GM21423 (cell line): ENCODE data around the gene HOXD10.

Experiments
- ATAC-seq: cut with Tn5 transposase; IDR thresholded peaks from one replicate; pipeline ENCODE4 v1.9.1; 2021; ENCODE audit warnings: mild to moderate bottlenecking, moderate library complexity; ENCODE audit not compliant: unreplicated experiment

The HOXD10 gene

DNA sequence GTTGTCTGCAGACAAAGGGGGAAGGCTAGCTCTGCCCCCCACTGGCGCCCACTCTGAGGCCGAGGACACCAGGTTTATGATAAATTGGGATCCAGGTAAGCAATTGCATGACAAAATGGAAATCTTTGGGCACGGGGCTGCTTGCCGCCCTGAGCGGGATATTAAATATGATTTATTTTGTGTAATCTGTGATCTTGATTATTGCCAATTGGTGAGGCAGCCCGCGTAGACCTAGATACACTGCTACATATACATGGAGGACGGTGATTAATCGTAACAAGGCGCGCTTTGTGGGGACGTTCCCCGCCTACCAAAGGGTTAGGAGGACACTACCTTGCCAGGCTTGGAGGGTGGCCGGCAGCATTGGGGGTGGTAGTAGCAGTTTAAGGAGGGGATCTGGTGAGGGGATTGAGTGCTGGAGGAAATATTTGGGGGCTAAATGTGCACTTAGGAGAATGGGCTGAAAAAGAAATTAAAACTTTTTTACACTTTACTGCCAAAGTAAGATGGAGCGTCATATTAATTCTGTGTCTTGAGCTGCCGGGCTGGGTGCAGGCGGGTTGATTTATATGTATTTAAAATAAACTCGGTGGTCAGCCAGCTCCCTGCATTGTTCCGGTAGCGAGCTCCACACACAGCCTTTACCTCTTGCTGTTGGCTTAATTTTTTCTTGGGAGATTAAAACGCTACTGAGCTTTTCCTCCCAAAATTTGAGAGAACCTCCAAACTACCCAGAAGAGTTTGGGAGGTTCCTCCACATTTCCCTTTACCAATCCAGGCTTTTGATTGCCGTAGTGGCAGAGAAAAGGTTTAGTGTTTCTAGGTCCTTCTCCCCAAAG is 44.6 kb downstream of the HOXD10 start:
- no peak for ATAC-seq

DNA sequence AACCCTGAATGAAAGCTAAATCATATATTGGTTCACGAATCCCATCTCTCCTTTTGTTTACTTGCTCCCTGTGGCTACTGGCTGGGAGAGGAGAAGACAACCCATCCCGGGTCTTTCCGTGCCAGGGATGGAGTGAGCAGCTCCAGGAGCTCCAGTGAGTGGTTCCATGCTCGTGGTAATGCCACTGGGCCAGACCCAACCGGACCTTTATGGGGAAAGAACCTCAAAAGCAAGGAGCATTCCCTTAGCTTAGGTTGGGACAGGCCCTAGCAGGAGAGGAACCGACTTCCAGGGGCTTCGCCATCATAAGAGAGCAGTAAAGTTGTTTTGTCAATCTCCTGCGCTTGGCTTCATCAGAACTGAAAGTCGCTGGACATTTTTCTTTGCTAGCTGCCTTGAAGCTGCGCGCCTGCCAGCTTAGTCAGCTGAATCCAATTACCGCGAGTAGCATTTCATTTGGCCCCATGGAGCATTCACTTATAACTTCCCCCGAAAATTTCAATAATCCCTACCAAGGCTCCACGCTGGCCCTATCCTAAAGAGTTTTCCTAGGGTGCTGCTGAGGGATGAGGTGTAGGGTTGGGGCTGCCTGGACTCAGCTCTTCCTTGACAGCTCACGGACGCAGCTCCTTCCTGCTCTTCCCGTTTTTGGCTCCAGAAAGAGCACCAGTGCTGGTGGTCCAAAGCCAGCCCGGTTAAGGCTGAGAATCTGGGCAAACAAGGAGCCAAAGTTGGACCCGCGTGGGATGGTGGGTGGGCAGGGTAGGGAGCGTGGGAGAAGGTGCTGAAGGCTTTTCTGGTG is 45.4 kb downstream of the HOXD10 start:
- no peak for ATAC-seq

DNA sequence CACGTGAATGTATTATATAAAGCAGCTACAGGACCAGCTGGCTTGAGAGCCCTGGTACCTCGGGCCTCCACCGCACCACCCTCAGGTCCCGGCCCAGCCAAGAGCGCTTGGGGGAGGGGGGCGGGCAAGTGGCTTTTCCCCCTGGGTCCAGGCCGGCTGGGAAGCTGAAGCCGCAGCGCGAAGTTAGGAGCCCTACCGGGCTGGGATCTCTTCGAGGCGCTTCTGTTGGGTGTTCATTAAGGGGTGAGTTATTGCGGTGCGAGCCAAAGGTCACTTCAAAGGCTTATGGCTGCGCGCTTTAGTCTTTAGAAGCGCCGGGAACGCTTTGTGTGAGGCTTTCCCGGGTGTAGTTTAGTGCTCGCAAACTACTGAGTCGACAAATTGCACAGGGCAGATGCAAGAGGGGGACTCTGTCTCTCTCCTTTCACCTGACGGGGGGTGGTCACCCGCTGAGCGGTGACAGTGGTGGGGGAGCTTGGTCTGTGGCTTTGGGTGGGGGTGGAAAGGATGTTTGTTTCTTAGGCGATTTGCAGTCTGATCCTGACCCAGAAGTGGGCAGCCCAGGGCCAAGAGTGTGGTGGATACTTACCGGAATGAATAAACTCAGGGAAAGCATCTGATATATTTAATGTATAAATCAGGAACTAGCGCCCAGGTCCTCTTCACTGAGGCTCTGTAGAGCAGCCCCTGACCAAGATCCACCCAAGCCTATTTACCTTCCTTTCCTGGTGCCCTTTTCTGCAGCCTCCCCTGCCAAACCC is 46.5 kb downstream of the HOXD10 start:
- ATAC-seq, result no peak

DNA sequence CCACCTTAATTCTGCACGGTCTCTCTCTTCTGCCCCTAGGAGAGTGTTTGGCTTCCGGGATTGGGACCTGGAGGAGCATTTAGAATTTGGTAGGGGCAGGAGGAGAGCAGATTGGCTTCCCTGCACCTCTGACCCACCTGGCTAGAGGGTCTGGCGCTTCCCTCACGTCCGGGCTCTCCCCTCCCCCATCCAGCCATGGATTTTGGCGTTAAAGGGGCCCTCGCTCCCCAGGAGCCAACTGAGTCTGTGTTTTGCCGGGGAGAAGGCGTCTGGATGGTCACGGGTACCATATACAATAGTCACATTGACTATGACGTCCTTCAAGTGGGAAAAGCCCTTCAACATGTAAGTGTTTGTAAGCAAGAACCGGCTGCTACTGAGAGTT is 47.1 kb downstream of the HOXD10 start:
- ATAC-seq, result no peak

DNA sequence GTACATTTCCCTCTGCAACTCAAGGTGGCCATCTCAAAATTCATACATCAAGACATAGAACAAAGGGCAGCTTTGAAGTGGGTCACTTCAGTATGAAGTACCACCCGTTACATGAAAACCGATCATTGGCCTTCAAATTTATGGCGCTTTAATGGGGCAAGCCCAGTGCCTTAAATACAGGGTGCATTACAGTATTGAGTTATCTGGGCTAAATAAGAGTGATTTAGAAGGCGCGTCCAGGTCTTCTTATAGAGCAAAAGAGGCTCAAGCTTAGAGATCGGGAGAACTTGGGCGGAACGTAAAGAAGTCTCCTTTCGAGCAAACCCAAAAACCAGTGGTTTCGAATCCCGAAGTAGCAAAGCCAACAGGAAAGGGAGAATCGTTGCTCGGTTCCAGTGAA is 47.6 kb downstream of the HOXD10 start:
- no peak for ATAC-seq

DNA sequence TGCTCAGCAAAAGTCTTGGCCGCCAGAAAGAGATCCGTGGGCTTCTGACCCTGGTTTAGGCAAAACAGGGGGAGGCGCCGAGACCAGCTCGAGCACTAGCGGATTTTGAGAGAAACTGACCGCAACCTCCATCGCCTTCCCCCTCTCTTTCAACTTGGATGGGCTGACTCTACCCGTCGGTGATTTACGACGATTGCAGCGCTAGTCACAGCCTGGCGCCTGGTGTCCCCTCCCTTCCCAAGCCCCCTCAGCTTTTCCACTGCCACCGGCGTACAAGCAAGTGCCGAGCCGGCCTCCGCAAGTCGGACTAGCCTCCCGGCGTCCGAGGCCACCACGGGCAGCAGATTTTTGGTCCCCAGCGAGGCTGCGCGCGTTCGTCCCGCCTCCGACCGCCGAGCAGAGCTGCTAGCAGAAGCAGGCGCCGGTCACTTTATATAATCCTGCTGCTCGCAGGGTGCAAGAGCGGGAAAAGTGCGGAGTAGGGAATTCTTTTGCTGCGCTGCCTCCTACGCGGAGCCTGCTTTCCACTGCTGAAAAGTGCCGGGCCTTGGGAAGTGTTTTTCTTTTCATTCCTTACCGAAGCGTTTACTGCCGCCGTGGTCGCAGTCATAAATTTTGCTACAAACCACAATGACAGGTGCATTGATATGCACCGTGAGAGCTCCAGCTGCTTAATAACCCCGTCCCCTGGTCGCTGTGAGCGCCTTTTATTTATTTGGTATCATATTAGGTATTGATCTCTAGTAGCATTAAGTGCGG is 48.2 kb downstream of the HOXD10 start:
- ATAC-seq, result no peak

DNA sequence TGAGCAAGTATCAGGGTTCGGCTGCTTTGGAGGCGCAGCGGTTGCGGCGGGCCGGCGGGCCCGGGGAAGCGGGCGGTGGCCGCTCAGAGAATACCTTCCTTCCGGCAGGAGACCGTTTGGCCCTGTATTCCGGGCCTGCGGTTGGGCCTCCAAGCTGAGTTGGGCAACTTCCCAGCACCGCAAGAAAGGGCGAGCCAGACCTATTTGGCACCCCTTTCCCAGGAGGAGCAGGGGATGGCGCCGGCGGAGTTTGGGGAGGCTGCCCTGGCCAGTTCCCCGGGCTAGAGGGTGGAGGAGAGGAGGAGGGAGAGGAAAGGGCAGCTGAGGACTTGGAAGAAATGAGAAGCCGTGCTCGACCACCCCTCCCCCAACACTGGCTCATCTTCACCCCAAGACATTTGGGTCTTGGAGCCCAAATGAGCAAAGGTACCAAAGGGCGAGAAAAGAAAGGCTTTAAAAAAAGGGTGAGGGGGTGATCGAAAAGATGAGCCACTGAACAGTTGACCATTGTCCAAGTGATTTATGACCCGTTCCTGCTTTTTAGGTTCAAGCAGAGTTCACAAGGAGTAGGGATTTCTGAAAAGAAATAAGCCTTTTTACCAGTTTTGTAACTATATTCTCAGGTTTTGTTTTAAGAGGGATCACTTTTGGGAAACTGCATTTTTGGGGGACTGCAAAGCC is 48.9 kb downstream of the HOXD10 start:
- ATAC-seq, result no peak

DNA sequence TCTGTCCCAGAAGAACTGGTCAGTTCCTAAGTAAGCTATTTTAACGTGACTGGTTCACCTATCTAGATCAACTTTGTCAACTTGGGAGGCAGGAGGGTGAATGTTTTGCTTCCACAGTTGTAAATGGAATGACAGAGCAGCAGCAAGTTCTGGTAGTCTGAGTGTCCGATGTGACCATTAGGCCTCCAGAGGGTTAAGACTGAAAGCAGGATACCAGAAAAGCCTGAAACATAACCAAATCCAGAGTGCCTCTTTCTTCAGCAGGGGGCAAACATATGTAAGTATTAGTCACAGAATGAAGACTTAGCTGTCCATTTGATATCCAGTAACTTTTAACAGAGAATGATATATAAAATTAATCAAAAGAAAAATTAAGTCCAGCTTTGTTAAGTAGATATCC is 49.7 kb downstream of the HOXD10 start:
- no peak for ATAC-seq

DNA sequence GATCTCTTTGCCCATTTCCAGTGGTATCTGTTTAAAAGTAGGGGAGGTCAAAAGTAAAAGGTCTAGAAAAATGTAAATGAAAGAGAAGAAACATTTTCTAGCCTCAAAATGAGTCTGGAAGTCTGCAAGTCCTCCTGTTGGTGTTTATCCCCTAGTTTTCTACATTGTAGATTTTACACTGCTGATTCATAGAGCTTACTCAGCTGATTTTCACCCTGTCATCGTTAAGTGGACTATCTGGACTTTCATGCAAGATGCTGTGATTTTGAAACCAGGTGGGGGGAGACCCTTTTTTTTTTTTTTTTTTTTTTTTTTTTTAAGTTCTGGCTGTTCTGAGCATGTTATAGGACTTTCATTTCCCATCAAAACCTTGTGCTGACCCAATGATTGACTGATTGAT is 50.8 kb downstream of the HOXD10 start:
- no peak for ATAC-seq

DNA sequence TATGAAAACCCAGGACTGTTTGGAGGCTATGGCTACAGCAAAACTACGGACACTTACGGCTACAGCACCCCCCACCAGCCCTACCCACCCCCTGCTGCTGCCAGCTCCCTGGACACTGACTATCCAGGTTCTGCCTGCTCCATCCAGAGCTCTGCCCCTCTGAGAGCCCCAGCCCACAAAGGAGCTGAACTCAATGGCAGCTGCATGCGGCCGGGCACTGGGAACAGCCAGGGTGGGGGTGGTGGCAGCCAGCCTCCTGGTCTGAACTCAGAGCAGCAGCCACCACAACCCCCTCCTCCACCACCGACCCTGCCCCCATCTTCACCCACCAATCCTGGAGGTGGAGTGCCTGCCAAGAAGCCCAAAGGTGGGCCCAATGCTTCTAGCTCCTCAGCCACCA is 52.6 kb downstream of the HOXD10 start:
- no peak for ATAC-seq
